Measurements from ENCODE around the gene CAPZA2. TPM values are rescaled to one million over a fixed set of nuclear protein-coding genes. Genes with fewer than 3 reads are reported as not detected.
A peak's percentile ranks its signal among the peaks of the same experiment; 100 is the strongest.

CAPZA2 gene
- total and polyA plus RNA-seq, 9 of the 15 experiments (the other 6 are each of a cell fraction or from before 2014, with no cell fraction given), result 67.0 to 524 (median 176) TPM

GRCh38 chr7:116953372-116953905 lies 91.1 kb downstream of the CAPZA2 start, which contains the start of gene ST7 (continued):
- TF ChIP-seq VEZF1 (CRISPR knock-in tag; IDR thresholded peaks at IDR 0.05), result peak; percentile 81
- TF ChIP-seq ZBTB1 (CRISPR knock-in tag; IDR thresholded peaks at IDR 0.05; ENCODE audit: borderline replicate concordance, low read depth), result no peak
- no peak for TF ChIP-seq IRF2 (CRISPR knock-in tag; IDR thresholded peaks at IDR 0.05)
- TF ChIP-seq ZNF778 (CRISPR knock-in tag; IDR thresholded peaks at IDR 0.05), result no peak
- TF ChIP-seq POLR2G (IDR thresholded peaks at IDR 0.05; ENCODE audit: low read depth, low read length), result no peak
- no peak for TF ChIP-seq RBM25 (IDR thresholded peaks at IDR 0.05; ENCODE audit: low read depth, low read length, severe bottlenecking)
- no peak for TF ChIP-seq HDAC6 (IDR thresholded peaks at IDR 0.05; ENCODE audit: low read depth, low read length)
- TF ChIP-seq NFIC (IDR thresholded peaks at IDR 0.05), result no peak
- no peak for TF ChIP-seq ZNF384 (IDR thresholded peaks at IDR 0.05; ENCODE audit: low read depth, low read length)
- TF ChIP-seq NUFIP1 (IDR thresholded peaks at IDR 0.05; ENCODE audit: partially characterized antibody), result no peak
- TF ChIP-seq RBFOX2 (IDR thresholded peaks at IDR 0.05; ENCODE audit: low read depth, low read length), result no peak
- TF ChIP-seq, protein P1, sequence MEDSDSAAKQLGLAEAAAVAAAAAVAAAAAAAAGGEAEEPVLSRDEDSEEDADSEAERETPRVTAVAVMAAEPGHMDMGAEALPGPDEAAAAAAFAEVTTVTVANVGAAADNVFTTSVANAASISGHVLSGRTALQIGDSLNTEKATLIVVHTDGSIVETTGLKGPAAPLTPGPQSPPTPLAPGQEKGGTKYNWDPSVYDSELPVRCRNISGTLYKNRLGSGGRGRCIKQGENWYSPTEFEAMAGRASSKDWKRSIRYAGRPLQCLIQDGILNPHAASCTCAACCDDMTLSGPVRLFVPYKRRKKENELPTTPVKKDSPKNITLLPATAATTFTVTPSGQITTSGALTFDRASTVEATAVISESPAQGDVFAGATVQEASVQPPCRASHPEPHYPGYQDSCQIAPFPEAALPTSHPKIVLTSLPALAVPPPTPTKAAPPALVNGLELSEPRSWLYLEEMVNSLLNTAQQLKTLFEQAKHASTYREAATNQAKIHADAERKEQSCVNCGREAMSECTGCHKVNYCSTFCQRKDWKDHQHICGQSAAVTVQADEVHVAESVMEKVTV (CRISPR knock-in tag; IDR thresholded peaks at IDR 0.05), result no peak
- no peak for TF ChIP-seq ZNF507 (tag; conservative IDR thresholded peaks at IDR 0.05)
- TF ChIP-seq HDGF (IDR thresholded peaks at IDR 0.05), result no peak
- no peak for TF ChIP-seq KDM1A (IDR thresholded peaks at IDR 0.05)
- no peak for TF ChIP-seq DDX20 (tag; IDR thresholded peaks at IDR 0.05; ENCODE audit: low read depth)
- no peak; the same call in 1 of the 2 replicates for TF ChIP-seq NR3C1 (CRISPR knock-in tag; IDR thresholded peaks at IDR 0.05)
- no peak for TF ChIP-seq HINFP (tag; conservative IDR thresholded peaks at IDR 0.05; ENCODE audit: low read depth)
- TF ChIP-seq, protein P2, sequence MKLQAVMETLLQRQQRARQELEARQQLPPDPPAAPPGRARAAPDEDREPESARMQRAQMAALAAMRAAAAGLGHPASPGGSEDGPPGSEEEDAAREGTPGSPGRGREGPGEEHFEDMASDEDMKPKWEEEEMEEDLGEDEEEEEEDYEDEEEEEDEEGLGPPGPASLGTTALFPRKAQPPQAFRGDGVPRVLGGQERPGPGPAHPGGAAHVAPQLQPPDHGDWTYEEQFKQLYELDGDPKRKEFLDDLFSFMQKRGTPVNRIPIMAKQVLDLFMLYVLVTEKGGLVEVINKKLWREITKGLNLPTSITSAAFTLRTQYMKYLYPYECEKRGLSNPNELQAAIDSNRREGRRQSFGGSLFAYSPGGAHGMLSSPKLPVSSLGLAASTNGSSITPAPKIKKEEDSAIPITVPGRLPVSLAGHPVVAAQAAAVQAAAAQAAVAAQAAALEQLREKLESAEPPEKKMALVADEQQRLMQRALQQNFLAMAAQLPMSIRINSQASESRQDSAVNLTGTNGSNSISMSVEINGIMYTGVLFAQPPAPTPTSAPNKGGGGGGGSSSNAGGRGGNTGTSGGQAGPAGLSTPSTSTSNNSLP (IDR thresholded peaks at IDR 0.05; ENCODE audit: borderline replicate concordance, low read depth, low read length), result no peak
- no peak; the same call in 1 of the 2 replicates for TF ChIP-seq ETV5 (CRISPR knock-in tag; IDR thresholded peaks at IDR 0.05; ENCODE audit: low read depth)
- no peak for TF ChIP-seq LARP7 (IDR thresholded peaks at IDR 0.05)
- TF ChIP-seq NEUROD1 (IDR thresholded peaks at IDR 0.05; ENCODE audit: borderline replicate concordance, low read depth, low read length, partially characterized antibody), result no peak
- no peak for TF ChIP-seq RBBP5 (IDR thresholded peaks at IDR 0.05; ENCODE audit: borderline replicate concordance, insufficient read depth, low read length, poor library complexity, severe bottlenecking)
- TF ChIP-seq ZNF133 (CRISPR knock-in tag; IDR thresholded peaks at IDR 0.05), result no peak
- no peak for TF ChIP-seq HIVEP1 (CRISPR knock-in tag; IDR thresholded peaks at IDR 0.05)

All from K562 (cell line).